ENCODE results near the gene WAPL.

Gene WAPL

GRCh38 chr10:86411852-86412560 is 109.6 kb downstream of the WAPL start:
- in situ Hi-C loops (cut with MboI; ENCODE audit: low sequenced_read_pairs): no loop called here

GRCh38 chr10:86411281-86411841 is 110.2 kb downstream of the WAPL start:
- in situ Hi-C loops (cut with MboI; ENCODE audit: low sequenced_read_pairs): no loop called here

- in situ Hi-C loops (cut with MboI; ENCODE audit: low sequenced_read_pairs): no loop called here
These were observed 111.0 kb downstream of the WAPL start for GRCh38 chr10:86410542-86411124.

GRCh38 chr10:86409183-86409582 is 112.4 kb downstream of the WAPL start:
- in situ Hi-C loops (cut with MboI; ENCODE audit: low sequenced_read_pairs): no loop called here

- in situ Hi-C loops (cut with MboI; ENCODE audit: low sequenced_read_pairs): no loop called here
These were observed 118.3 kb downstream of the WAPL start for GRCh38 chr10:86403183-86403797.

- in situ Hi-C loops (cut with MboI; ENCODE audit: low sequenced_read_pairs): no loop called here
These were observed 119.2 kb downstream of the WAPL start for GRCh38 chr10:86402283-86402941.

GRCh38 chr10:86401588-86402282 is 119.9 kb downstream of the WAPL start:
- in situ Hi-C loops (cut with MboI; ENCODE audit: low sequenced_read_pairs): no loop called here

- in situ Hi-C loops (cut with MboI; ENCODE audit: low sequenced_read_pairs): no loop called here
These were observed 120.6 kb downstream of the WAPL start for GRCh38 chr10:86400705-86401587.

GRCh38 chr10:86399879-86400704 is 121.5 kb downstream of the WAPL start:
- in situ Hi-C loops (cut with MboI; ENCODE audit: low sequenced_read_pairs): no loop called here

- in situ Hi-C loops (cut with MboI; ENCODE audit: low sequenced_read_pairs): no loop called here
These were observed 122.1 kb downstream of the WAPL start for GRCh38 chr10:86399514-86399878.

- in situ Hi-C loops (cut with MboI; ENCODE audit: low sequenced_read_pairs): no loop called here
These were observed 124.5 kb downstream of the WAPL start for GRCh38 chr10:86397120-86397519.

GRCh38 chr10:86393862-86394455 is 127.6 kb downstream of the WAPL start:
- in situ Hi-C loops (cut with MboI; ENCODE audit: low sequenced_read_pairs): no loop called here

- in situ Hi-C loops (cut with MboI; ENCODE audit: low sequenced_read_pairs): no loop called here
These were observed 128.2 kb downstream of the WAPL start for GRCh38 chr10:86393362-86393761.

- in situ Hi-C loops (cut with MboI; ENCODE audit: low sequenced_read_pairs): no loop called here
These were observed 128.9 kb downstream of the WAPL start for GRCh38 chr10:86392723-86393094.

- in situ Hi-C loops (cut with MboI; ENCODE audit: low sequenced_read_pairs): no loop called here
These were observed 129.4 kb downstream of the WAPL start for GRCh38 chr10:86391986-86392722.

- in situ Hi-C loops (cut with MboI; ENCODE audit: low sequenced_read_pairs): no loop called here
These were observed 130.3 kb downstream of the WAPL start for GRCh38 chr10:86391236-86391840.

GRCh38 chr10:86390337-86391120 is 131.1 kb downstream of the WAPL start:
- in situ Hi-C loops (cut with MboI; ENCODE audit: low sequenced_read_pairs): no loop called here

Measured in hTERT RPE-1 (cell line).